ENCODE results near the gene NFKBIE.

Gene NFKBIE

GRCh38 chr6:44257025-44257752 is 8.2 kb downstream of the NFKBIE start, which contains the start of gene SLC35B2:
Gene SLC35B2 (minus strand): TSS chr6:44257528. CDS start chr6:44257410, 118 bp downstream.
- DNase-seq: peak; percentile 60 to 68

- DNase-seq: no peak
Observed at GRCh38 chr6:44256775-44257024, 8.7 kb downstream of the NFKBIE start.

- peak; percentile 29 to 50 for DNase-seq
Observed at GRCh38 chr6:44255871-44256774, 9.2 kb downstream of the NFKBIE start.

- DNase-seq: peak in 1 of 2 experiments; percentile 39
Observed at GRCh38 chr6:44255105-44255808, 10.1 kb downstream of the NFKBIE start.

- DNase-seq: no peak
Observed at GRCh38 chr6:44254191-44255104, 10.9 kb downstream of the NFKBIE start.

- peak; percentile 62 to 70 for DNase-seq
Observed at GRCh38 chr6:44253307-44254101, 11.8 kb downstream of the NFKBIE start.

GRCh38 chr6:44251576-44252524 is 13.5 kb downstream of the NFKBIE start:
- DNase-seq: no peak

- no peak for DNase-seq
Observed at GRCh38 chr6:44250718-44251123, 14.6 kb downstream of the NFKBIE start.

- DNase-seq: no peak
Observed at GRCh38 chr6:44250067-44250717, 15.2 kb downstream of the NFKBIE start.

GRCh38 chr6:44249082-44249748 is 16.1 kb downstream of the NFKBIE start:
- no peak for DNase-seq

GRCh38 chr6:44248579-44248978 is 16.8 kb downstream of the NFKBIE start:
- DNase-seq: no peak

- peak in 1 of 2 experiments; percentile 29 for DNase-seq
Observed at GRCh38 chr6:44247338-44248302, 17.7 kb downstream of the NFKBIE start.

- peak; percentile 96 for DNase-seq
Observed at GRCh38 chr6:44246663-44247337, 18.6 kb downstream of the NFKBIE start, which contains the start of gene HSP90AB1. Gene HSP90AB1 (plus strand): TSS chr6:44247101. CDS start chr6:44248630, 1,529 bp downstream.

GRCh38 chr6:44245912-44246662 is 19.3 kb downstream of the NFKBIE start:
- peak; percentile 71 to 78 for DNase-seq

- no peak for DNase-seq
Observed at GRCh38 chr6:44245391-44245911, 19.9 kb downstream of the NFKBIE start.

GRCh38 chr6:44243345-44243744 is 22.0 kb downstream of the NFKBIE start:
- no peak for DNase-seq

Data from Kasumi-1 (cell line).